GM18858 (cell line): ENCODE results near the gene SYCE3.

ENCODE experiments used
- ATAC-seq: cut with Tn5 transposase; IDR thresholded peaks from one replicate; pipeline ENCODE4 v1.9.1; 2021; ENCODE audit not compliant: unreplicated experiment

The SYCE3 gene

DNA sequence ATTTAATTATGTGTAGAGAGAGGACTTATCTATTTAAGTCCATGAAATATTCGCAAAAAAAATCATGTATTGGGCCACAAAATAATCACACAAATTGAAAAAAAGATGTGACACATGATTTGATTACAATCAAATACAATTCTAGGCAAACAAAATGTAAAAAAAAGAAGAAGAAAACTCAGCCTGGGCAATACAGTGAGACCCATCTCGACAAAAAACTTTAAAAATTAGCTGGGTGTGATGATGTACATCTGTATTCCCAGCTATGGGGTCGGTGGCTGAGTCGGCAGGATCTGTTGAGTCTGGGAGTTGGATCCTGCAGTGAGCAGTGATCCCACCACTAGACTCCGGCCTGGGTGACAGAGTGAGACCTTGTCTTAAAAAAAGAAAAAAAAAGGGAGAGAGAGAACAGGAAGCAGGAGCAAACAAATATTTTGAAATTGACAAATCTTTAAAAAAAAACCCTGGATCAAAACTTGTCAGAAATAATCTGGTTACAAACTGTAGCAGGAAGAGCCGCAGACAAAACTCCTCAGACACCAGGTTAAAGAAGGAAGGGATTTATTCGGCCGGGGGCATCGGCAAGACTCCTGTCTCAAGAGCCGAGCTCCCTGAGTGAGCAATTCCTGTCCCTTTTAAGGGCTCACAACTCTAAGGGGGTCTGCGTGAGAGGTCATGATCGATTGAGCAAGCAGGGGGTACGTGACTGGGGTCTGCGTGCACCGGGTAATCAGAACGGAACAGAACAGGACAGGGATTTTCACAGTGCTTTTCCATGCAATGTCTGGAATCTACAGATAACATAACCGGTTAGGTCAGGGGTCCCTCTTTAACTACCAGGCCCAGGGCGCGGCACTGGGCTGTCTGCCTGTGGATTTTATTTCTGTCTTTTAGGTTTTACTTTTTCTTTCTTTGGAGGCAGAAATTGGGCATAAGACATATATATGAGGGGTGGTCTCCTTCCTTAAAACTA lies 29.6 kb downstream of the SYCE3 start:
- ATAC-seq = no peak

DNA sequence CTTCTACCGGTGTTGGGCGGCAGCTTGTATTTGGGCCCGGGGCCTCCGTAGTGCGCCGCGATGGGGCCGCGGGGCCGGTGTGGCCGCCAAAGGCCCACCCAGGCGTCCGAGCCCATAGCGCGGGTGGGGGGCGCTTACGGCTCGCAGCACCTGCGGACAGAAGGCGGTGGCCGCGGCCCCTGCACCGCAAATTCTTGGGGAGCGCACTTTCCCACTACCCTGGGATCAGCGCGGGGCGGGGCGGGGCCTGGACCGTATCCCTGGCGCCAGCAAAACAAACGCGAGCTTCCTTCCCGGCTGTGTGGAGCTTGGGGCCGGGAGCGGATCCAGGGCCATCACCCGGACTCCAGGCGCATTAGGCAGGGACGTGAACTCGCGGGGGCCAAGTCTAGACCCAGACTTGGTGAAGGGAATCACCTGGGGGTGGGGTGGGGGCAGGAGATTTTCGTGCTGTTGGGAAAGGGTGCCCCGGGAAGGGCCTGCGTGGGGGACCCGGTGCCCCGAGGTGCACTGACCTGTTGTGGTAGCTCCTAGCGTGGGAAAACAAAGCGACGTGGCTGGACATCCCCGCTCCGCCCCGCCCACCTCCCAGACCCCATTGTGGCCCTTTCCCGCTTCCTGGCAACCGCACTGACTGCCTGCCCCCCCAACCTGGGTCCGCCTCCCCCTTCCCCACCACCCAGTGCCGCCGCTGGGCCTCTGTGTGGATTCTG lies 30.6 kb downstream of the SYCE3 start:
- ATAC-seq = no peak

DNA sequence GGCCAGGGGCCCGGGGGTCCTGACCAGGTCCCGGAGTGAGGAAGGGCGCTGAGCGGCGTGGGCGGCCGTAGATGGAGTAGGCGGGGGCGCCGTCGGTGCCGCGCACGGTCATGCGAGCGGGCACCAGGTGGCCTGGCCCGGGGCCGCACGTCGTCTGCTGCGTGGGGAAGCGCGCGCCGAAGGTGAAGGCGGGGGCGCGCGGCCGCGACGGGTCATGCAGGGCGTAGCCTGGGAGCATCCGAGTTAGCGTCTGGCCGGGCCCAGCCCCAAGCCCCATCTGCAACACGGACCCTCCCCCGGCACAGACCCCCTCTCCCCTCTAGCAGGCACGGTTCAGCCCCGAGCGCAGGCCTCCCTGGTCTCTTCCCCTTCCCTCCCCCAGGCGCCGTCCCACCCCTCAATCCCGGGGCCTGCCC lies 31.2 kb downstream of the SYCE3 start:
- no peak for ATAC-seq

DNA sequence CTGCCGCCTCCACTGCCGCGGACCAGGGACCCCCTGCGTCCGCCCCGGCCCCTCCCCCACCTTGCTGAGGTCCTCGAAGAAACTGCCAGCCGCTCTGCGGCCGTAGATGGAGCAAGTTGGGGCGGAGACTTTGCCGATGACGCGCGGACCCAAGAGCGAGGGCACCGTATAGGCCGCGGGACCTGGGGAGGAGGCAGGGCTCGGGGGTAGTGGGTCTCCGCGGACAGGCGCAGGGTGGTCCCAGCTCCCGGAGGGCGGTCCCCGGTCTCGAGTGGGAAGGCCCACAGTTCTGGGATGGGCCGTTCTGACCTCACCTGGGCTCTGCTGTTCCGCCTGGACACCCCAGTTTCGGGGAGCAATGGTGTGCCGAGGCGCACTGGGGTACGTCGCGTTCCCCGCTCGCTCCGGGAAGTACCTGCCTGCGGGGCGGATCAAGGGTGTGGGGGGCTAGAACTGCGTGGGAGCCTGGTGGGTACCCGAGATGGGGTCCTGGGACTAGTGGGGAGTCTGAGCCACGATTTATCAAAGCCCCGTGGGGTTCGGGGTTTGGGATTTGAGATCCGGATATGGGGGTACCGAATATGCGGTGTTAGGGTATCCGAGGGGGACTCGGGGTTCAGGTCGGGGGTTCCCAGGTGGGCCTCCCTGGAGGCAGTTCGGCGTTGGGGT lies 31.7 kb downstream of the SYCE3 start:
- ATAC-seq = no peak

DNA sequence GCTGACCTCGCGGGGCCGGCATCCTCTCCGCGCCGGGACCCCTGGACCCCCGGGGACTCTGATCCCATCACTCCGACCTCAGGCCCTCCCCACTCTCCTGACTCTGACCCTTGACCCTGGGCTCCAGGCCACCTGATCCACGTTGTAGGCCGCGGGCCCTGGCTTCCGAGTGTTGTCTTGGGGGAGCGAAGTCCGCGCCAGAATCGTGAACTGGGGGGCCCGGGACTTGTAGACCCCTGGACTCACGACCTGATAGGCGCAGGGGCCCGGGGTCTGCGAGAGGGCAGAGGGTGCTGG lies 32.2 kb downstream of the SYCE3 start:
- ATAC-seq = no peak

DNA sequence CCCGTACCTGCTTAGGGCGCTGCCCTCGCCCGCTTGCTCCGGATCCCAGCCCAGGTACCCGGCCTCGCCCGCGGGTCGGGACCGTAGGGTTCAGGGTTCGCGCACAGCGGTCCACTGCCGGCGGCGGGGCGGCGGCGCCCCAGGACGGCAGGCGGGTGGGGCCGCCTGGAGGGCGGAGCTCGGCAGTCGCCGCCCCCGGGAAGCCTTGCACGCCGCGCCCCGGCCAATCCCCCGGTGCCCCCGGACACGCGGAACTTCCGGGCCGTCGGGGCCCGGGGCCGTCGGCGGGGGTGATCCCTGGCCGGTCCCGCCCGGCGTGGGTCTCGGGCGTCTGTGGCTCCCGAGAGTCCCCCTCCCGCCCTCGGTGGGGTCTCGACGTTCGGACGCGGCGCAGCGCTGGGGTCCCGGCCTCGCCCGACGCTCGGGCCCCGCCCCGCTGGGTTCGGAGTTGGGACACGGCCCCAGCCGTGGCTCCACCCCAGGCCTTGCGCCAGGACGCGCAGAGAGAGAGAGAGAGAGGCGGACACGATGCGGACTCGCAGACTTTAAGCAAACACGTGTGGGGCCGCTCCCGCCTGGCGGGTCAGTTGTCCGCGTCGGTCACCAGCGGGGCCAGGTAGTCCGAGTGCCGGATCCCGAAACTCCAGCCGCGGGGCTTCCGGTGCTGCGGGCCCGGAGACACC lies 32.7 kb downstream of the SYCE3 start, which contains the start of gene TYMP:
TSS of gene TYMP (minus strand) at position 116 of the 683 bp plus-strand sequence. CDS start 303 bp downstream, outside the sequence.
- no peak for ATAC-seq

DNA sequence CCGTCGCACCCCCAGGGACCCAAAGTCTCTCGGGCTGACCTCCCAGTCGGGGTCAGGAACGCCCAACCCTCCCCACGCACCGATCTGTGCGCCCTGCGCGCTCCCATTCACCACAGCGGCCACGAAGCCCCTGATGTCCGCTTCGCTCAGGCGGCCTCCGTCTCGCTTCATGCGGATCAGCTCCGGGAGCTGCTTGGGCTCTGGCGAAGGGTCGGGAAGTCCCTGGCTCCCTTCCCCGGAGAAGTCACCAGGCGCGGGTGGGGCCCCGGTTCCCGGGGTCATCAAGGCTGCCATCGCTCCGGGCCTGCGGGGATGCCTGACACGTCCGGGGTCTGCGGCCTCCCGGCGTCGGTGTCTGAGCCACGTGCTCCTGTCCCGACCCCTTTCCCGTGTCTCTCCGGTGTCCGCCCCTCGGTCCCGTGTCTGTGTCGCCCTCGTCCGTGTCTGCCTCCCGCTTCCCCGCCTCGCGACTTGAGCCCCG lies 33.3 kb downstream of the SYCE3 start:
- no peak for ATAC-seq

DNA sequence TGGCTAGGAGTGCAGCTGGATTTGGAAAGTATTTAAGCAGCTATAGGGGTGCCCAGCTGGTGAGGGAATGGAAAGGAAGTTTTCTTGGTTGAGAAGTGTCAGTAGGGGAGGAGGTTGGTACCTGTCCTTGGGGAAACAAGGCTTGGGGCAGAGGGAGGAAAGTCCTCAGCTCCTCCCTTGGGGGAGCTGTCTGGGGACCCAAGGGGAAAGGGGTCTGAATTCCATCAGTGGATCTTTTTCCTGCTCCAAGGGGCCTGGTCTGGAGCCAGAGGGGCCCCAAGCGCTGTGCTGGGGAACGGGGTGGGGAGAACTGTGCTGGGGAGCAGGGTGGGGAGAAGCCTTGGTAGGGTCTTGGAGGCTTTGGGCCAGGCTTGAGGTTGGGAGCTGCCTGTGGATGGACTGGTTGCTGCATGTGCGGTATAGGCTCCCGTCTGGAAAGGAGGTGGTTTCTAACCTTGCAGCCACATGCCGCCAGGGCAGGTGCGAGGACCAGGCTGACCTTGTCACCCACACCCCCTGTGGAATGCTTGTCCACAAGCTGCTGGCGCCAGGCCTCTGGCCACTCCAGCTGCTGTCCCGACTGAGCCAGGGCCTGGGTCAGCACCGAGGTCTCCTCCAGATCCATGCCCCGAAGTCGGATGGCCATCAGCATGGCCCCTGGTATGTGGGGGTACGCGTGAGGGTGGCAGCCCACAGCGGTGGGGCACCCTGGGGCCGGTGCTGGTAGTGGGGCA lies 33.9 kb downstream of the SYCE3 start:
- ATAC-seq = no peak

DNA sequence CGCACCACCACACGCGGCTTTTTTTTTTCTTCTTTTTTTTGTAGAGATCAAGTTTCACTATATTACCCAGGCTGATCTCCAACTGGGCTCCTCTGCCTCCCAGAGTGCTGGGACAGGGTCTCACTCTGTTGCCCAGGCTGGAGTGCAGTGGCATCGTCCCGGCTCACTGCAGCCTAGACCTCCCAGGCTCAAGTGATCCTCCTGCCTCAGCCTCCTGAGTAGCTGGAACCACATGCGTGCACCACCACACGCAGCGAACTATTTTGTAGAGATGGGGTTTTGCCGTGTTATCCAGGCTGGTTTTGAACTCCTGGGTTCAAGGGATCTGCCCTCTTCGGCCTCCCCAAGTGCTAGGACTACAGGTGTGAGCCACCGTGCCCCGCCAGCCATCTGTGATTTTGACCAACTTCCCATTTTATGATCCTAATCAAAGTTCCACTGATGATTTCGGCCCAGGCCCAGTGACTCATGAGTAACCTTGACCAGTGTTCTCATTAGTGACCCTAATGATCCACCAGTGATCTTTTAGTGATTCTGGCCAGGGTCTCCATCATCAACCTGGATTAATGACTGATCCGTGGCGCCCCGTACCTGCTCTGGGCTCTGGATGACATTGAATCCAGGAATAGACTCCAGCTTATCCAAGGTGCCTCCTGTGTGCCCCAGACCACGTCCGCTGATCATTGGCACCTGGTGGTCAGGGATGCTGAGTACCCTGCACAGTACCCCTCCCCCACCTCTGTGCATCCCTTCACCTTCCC lies 34.6 kb downstream of the SYCE3 start:
- no peak for ATAC-seq

DNA sequence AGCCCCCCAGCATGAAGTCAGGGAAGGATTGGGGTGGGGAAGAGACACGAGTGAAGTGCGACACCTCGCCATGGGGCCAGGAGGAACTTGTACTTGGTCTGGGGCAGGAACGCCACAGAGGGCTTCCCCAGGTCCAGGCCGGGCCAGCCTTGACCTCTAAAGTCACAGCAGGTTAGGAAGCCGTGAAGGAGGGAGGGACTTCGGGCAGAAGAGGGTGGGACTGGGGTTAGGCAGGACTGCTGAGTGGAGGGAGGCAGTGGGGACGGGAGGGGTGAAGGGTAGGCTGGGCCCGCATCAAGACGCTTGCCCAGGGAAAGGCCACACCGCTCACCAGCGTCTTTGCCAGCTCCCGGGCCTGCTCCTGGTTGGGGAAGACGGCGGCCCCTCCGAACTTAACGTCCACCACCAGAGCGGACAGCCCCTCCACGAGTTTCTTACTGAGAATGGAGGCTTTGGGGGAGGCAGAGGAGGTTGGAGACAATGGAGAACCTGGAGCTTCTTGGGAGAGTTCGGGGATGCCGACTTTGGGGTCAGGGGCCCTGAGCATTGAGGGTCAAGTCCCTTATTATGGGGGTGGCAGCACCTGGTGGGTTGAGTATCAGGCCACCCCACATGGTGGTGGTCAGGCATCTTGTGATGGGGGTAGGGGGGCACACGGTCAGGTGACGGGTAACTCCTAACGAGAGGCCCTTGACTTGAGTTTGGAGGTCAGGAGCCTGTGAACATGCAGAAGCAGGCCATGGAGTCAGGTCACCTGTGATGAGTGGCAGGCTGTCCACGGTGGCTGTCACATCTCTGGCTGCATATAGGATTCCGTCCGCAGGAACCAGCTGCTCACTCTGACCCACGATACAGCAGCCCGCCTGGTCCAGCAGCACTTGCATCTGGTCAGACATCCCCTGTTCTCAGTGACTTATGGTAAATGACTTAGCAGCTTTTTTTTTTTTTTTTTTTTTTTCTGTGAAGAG lies 35.6 kb downstream of the SYCE3 start:
- ATAC-seq = no peak

DNA sequence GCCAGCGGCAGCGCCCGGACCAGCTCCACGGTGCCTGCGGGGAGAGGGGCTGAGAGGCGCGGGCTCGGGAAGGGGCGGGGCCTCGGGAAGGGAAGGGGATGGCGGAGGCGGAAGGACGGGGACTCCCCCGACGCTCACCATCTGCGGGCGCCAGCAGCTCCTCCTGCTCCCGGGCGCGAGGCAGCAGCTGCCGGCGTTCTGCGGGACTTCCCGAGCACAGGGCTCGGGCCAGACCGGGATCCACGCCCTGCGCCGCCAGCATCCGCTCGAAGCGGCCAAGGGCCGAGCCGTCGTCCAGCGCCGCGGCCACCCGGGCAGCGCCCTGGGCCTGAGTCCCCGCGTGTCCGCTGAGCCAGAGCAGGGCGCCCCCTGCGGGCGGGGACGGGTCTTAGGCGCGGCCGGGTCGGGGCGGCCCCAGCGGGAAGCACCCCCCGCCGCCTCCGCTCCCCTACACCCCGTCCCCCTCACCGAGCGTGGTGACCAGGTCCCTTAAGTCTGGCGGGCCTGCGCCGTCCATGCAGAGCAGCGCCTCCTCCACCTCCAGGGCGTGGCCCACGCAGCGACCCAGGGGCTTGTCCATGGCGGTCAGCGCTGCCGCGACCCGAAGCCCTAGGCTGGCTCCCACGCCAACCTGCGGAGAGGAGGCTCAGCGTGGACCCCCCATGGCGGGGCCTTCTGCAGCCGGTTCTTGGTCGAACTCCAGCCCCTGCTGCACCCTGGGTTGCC lies 36.4 kb downstream of the SYCE3 start:
- peak; percentile 18 for ATAC-seq

DNA sequence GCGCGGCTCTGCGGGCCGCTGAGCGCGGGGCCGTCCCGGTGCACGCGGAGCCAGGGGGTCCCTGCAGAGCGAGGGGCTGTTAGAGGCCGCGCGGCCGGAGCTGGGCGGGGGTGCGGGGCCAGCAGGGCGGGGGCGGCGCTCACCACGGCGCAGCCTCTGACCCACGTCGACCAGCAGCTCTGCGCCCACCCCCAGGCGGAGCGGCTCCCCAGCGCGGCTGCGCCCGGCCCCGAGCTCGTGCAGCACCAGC lies 36.9 kb downstream of the SYCE3 start:
- no peak for ATAC-seq

DNA sequence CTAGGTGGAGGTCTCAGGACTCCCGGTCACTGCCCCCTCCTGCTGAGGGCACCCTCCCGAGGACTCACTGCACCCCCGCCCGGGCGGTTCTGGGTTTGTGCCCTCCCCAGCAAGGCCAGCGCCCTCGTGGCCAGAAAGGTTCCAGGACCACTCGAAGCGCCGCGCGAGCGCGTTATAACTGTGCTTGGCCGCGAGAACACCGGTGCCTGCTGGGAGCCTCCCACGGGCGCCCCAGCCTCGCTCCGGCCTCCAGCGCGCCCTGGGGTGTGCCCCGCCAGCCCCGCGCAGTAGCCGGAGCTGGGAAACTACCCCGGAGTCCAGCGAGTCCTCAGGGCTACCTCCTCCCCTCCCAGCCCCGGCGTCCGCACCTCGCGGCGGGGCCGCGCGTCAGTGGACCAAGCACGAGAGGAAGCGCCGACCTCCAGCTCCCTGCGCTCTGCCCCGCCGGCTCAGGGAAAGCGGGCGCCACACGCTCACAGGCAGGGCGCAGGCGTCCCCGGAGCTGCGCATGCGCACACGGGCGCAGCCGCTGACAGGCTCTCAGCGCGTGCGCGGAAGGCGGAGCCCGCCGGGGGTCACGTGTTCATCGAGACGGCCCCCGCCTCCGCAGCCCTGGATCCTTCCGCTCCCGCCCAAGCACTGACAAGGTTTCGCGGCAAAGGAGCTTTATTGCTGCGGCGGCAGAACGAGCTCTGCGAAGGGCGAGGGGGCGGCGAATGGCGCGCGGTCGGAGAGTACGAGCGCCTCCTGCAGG lies 37.4 kb downstream of the SYCE3 start, which contains the start of gene SCO2:
TSS of gene SCO2 (minus strand) at position 495 of the 754 bp plus-strand sequence. CDS start 1,187 bp downstream, outside the sequence.
- peak; percentile 34 for ATAC-seq

DNA sequence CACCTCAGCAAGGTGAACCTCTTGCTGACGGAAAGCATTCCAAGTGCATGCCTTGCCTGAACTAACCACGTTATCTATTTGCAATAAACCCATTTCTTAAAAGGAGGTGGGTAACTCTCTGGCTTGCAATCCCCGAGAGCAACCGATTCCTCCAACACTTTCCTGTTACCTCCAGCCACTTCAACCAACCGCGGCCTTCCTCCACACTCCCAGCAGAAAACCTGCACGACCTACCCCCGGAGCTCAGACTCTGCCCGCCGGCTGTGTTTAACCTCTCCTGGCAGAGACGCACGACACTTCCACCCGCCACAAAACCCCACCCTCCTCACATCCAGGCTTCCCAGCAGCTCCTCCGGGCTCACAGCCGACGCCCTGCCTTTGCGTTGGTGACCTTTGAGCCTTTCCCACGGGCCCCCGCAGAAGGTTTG lies 38.0 kb downstream of the SYCE3 start:
- no peak for ATAC-seq

DNA sequence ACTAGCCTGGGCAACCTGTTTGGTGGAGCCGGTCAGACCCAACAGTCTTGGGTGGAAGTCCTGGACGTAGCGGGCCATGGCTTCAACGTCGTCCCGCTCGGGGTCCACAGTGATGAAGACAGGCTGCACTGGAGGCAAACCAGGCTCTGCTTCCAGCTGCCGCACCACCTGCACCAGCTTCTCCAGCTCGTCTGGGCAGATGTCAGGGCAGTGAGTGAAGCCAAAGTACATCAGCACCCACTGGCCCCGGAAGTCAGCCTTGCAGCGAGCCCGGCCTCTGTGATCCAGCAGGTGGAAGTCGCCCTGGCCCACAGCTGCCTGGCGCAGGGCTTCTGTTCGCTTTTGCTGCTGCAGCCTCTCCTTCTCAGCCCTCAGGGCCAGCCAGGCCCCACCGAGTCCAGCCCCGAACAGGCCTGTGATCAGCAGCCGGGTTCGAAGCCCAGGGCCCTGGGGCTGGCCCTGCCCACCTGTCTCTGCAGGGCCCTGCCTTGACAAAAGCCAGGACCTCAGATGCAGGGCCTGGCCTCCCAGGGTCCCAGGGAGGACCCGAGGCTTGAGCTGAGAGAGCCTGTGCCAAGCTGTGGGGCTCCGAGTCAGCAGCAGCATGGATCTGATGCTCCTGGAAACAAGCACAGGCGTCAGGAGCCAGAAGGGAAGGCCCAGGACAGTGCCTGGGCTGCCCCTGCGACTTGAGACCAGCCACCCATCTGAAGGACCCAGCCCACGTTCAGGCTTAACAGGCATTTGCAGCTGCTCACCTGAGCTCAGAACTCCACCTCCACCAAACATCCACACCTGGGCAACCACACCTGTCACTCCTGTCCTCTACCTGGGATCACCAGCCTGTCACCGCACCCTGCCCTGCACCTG lies 38.7 kb downstream of the SYCE3 start:
- ATAC-seq = no peak

DNA sequence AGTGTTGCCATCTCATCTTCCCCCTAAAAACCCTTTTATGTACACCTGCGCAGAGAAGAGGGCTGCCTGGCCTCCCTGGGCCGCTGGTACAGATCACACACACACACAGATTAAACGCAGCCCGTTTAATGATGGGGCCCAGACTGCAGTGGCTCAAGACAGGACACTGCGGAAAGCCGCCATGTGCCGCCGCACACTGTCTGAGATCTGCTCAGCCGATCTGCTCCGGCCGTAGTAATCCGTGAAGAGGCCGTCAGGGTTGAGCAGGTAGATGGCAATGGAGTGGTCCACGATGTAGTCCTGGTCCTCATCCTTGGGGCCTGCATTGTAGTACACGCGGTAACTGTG lies 39.3 kb downstream of the SYCE3 start:
- ATAC-seq = no peak
